ENCODE data around the gene BAZ1A.
"Not testable (repeated sequence)": the region's sequence is repeated elsewhere in the genome, so short reads cannot be mapped to it uniquely, and the experiment has no call there.

BAZ1A gene

DNA sequence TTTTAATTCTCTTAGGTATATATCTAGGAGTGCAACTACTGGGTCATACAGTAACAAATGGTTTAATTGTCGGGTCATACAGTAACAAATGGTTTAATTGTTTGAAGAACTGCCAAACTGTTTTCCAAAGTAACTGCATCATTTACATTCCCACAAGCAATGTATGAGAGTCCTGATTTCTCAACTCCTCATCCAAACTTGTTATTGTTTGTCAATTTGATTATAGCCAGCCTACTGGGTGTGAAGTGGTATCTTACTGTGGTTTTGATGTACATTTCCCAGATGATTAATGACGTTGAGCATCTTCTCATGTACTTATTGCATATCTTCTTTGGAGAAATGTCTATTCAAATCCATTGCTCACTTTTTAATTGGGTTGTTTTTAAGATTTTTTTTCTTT is 93.1 kb downstream of the BAZ1A start:
- DNase-seq, result no peak

DNA sequence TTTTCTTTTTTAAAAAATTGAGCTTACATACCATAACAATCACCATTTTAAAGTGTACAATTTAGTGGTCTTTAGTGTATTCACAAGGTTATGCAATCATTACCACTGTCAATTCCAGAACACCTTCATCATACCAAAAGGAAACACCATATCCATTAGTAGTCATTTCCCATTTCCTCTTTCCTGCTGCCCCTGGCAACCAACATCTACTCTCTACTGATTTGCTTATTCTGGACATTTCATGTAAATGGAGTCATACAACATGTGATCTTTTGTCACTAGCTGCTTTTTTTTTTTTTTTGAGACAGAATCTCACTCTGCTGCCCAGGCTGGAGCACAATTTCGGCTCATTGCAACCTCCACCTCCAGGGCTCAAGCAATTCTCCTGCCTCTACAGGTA is 93.9 kb downstream of the BAZ1A start:
- DNase-seq, result no peak

DNA sequence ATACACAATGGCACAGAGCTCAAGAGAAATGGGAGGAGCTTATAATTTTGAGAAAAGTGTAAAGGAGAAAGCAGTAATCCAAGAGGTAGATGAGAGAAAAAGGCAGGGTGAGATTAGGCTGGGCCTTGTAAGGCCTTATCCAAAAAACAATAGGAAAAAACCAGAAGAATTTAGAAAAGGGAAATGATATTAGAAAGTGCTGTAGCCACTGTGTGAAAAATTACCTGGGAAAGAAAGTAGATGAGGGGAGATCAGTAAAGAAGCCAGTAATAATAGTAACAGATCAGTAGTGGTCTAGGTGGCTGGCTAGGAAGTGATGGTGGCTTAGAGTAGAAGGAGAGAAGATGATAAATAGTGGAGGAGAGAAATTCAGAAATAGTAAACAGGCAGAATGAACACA is 94.5 kb downstream of the BAZ1A start:
- DNase-seq, result no peak

DNA sequence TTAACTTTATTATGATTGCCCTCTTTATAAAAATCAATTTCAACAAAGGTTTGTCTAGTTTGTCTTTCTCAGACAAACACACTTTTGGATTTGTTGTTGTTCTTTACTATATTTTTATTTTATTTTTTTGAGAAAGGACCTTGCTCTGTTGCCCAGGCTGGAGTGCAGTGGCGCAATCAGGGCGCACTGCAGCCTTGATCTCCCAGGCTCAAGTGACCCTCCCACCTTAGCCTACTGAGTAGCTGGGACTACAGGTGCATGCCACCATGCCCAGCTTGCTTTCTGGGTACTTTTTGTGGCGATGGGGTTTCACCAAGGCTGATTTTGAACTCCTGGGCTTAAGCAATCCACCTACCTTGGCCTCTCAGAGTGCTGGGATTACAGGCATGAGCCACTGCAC is 96.4 kb downstream of the BAZ1A start:
- DNase-seq, result no peak

DNA sequence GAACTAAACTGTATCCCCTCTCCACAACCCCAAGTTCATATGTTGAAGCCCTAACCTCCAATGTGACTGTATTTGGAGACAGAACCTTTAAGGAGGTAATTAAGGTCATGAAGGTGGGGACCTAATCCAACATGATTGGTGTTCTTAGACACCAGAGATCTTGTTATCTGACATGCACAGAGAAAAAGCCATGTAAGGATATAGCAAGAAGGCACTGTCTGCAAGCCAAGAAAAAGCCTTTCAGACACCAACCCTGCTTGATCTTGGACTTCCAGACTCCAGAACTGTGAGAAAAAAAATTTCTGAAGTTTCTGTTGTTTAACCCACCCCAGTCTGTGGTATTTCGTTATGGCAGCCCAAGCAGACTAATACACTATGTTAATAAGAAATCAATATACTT is 98.5 kb downstream of the BAZ1A start:
- DNase-seq, result no peak

DNA sequence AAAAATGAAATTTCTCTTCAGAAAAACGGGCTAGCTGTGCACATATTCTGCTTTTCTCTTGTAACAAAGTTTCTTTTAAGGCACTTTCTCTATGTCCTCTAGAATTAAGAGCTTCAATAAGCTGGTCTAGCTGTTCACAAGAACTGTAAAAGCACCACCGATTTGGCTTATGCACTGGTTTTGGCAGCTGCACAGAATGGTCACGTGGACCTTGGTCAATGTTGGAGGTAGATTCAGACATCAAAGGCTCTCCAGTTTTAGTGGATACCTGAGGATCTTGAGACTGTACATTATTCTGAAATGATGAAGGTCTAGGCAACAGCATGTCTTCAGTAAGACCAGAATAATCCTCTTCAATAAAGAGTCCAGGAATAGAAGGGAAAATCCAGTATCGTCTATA is 99.2 kb downstream of the BAZ1A start:
- DNase-seq, result no peak

DNA sequence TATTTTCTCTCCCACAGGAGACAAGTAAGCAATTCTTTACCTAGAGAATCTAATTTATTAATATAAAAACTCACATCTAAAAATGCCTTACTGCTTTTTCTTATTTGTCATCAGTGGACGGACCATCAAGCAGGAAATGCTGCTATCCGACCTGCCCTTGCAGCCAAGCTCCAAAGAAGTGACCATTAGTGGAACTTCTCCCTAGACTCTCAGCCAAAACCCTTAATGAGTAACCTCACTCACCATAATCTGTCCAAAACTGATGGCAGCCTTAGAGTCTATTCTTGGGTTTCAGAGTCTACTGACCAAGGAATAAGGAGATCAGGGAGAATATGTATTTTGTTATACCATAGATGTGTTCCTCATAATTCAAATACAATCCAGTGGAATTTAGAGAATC is 99.8 kb downstream of the BAZ1A start:
- no peak for DNase-seq

DNA sequence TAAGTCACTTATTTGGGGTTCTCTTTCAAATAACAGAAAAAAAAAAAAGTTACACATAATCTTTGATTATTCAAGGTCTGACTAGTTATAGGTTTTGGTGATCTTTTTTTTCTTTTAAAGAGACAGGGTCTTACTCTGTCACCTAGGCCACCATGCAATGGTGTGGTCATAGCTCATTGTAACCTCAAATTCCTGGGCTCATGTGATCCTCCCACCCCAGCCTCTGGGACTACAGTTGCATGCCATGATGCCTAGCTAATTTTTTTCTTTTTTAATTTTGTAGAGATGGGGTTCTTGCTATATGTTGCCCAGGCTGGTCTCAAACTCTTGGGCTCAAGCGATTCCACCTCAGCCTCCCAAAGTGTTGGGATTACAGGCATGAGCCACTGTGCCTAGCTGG is 104.3 kb downstream of the BAZ1A start:
- no peak for DNase-seq

DNA sequence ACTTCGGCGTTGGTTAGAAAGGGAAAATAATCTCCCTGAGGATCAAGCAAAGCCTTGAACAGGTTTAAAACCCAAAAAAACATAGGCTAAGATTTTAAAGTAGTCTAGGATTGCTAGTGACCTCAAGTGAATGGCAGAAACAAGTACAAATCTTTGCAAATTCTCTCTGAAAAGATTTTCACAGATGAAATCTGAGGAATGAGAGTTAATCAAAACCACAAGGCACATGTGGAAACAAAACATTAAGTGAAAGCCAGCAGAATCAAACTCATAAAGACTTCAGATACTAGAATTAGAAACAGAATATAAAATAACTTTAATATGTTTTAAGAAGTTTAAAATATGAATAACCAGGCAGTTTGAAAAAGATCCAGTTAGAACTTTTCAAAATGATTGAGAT is 108.6 kb downstream of the BAZ1A start:
- no peak for DNase-seq

DNA sequence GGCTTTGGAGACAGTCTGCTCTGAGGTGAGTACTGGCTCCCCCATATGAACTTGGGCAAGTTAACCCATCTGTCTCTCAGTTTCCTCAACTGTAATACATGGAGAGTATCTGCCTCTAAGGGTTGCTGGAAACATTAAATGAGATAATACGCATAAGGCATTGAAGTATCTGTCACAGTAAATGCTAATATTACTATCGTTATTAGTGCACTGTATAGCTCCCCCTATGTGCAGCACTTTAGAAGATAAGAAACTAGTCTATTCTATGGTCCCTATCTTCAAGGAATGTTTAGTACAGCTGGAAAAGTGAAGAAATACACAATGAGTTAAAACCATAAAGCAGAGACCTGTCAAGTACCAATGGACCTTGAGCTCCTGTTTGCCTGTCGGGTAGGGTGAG is 109.1 kb downstream of the BAZ1A start:
- no peak for DNase-seq

DNA sequence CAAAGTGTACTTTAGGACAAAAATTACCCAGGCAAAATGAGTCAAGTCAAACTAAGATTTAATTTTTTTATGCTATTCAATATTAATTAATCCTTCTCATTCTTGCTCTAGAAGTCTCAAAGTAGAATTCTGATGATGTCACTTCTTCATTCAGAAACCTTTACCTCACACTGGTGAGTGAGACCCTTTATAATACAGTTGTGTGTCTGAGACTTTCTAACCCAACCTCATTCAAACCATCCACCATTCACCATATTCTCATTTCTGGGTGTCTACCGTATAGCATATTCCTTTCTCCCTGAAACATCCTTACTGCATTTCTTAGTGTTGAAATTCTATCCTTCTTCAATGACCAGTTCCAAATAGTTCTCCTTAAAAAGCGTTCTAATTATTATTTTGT is 119.9 kb downstream of the BAZ1A start:
- no peak for DNase-seq

DNA sequence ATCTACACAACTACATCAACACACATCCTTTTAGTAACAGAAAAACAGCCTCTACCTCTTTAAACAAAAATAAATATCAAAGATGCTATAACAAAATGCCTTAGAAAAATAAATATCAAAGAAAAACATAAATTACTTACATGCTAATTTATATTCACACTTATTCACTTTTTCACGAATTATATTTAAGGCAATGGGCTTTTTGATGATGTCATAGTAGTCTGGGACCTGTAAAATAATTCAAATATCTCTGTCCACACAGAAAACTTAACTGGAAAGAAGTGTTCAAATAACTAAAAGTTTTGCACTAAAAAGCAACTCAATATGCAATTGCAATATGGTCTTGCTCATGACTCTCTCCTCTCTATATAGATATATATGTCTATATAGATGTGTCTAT is 120.5 kb downstream of the BAZ1A start:
- DNase-seq, result no peak

DNA sequence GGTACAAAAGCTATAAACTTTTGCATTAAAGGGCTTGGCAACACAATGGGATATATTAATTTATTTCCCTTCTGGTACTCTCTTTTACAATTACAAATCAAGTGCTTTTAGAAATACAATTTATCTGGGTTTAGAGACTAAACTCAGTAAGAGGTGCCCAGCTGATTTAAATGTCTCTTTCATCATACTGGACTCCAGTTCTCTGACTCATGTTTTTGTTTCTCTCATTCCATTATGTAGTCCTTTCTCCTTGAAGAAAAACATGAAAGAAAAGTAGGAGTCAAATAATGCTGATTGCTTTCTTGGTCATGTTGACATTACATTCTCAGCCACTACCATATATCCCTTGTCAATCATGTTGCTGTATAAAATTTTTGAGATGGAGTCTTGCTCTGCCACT is 124.5 kb downstream of the BAZ1A start:
- no peak for DNase-seq

DNA sequence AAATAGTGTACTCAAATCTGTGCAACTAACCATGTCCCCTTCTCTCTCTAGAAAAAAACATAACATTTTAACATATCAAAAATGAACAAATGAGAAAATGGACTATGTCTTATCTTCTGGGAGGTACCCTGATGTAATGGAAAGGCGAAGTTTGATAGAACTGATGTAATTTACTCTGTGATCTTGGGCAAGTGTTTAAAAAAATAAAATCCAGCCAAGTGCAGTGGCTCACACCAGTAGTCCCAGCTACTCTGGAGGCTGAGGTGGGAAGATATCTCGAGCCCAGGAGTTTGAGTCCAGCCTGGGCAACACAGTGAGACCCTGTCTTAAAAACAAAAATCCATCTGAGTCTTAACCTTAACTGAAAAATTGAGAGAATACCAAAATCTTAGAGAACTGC is 124.9 kb downstream of the BAZ1A start:
- DNase-seq, result no peak

DNA sequence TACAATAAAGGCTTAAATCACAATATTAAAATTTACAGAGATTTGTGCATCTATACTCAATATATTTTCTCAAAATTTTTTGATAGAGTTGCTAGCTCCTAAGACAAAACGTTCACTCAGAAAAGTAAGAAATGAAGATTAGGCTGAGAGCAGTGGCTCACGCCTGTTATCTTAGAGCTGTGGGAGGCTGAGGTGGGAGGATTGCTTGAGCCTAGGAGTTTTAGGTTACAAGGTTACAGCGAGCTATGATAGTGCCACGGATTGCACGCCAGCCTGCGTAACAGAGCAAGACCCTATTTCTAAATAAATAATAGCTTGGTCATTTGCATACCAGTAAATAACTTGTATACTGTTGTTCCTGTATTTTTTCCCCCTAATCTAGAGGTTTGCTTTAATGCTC is 125.8 kb downstream of the BAZ1A start:
- DNase-seq, result no peak

DNA sequence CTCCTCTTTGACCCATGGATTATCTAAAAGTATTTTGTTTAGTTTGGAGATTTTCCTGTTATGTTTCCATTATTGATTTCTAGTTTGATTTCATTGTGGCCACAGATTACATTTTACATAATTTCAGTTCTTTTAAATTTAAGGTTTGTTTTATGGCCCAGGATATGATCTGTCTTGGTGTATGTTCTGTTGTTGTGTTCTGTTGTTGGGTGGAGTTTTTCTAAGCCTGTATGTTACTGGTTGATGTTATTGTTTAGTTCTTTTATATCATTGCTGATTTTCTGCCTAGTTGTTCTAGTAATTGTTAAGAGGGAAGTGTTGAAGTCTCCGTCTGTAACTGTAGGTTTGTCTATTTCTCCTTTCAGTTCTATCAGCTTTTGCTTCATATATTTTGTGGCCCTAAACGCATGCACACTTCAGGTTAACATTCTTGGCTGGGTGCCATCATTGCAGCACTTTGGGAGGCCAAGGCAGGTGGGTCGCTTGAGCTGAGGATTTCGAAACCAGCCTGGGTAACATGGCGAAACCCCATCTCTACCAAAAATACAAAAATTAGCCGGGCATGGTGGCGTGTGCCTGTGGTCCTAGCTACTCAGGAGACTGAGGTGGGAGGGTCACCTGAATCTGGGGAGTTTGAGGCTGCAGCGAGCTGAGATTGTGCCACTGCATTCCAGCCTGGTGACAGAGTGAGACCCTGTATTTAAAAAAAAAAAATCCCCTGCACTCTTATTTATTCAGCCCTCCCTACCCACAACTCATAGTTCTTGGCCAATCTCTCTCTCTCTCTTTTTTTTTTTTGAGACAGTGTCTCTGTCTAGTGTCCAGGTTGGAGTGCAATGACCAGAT is 132.7 kb downstream of the BAZ1A start:
- no peak for DNase-seq

DNA sequence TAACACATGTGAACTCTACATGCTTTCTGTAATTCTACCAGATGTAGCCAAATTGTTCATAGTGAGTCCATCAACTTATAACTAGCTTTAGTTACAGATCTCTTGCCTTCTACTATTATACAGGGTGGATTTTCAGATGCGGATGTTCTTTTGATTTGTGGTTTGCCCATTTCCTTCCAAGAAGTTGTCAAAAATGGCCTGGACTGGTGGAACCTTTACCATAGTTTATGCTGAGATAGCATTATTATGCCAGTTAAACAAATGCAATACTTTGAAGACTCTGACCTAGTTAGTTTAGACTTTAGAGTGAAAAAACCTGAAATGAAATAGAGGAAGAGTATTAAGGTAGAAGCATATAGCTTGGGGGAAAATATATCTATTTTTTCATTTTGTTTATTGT is 133.3 kb downstream of the BAZ1A start:
- DNase-seq, result no peak

DNA sequence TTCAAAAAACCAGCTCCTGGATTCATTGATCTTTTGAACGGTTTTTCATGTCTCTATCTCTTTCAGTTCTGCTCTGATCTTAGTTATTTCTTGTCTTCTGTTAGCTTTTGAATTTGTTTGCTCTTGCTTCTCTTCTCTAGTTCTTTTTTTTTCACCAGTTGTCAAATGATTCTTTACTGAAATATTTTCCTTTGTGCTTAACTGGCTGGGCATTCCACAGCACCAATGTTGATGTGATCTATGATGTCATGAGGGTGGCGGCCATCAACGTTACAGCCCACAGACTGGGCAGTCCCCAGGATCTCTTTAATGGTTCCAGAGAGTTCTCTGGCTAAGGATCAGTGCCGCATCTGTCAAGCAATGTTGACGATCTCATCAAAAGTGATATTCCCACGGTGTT is 135.0 kb downstream of the BAZ1A start:
- not testable (repeated sequence) for DNase-seq

DNA sequence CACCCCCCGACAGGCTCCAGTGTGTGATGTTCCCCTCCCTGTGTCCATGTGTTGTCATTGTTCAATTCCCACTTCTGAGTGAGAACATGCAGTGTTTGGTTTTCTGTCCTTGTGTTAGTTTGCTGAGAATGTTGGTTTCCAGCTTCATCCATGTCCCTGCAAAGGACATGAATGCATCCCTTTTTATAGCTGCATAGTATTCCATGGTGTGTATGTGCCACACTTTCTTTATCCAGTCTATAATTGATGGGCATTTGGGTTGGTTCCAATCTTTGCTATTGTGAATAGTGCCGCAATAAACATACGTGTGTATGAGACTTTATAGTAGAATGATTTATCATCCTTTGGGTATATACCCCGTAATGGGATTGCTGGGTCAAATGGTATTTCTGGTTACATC is 138.1 kb downstream of the BAZ1A start:
- DNase-seq, result not testable (repeated sequence)

DNA sequence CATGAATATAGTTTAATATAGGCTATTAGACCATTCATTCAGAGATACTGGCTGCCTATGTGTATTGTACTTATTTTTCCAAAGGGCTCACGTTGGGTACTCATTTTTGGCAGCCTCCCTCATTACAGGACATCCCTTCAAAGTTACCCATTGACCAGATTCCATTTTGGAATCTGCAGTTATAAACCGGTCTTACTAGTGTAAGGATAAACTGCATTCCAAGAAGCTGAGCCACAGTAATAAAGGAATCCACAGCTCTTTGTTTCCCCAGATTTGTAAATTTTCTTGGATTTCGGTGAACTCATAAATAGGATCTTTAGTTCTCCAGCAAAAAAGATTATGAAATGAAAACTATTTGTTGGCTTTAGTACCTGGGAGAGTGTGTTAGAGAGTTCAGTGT is 141.9 kb downstream of the BAZ1A start:
- no peak for DNase-seq

DNA sequence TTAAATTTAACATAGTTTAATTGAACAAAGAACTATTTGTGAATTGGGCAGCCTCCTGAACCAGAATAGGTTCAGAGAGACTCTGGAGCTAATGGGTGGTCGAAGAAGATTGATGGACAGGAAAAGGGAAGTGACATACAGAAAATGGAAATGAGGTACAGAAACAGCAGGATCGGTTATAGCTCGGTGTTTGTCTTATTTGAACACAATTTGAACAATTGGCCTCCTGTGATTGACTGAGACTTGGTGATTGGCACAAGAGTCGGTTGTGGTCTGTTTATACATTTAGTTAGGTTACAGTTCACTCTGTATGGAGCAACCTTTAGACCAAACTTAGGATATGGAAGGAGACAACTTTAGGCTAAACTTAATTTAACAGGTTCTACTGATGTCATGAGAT is 142.4 kb downstream of the BAZ1A start:
- no peak for DNase-seq

DNA sequence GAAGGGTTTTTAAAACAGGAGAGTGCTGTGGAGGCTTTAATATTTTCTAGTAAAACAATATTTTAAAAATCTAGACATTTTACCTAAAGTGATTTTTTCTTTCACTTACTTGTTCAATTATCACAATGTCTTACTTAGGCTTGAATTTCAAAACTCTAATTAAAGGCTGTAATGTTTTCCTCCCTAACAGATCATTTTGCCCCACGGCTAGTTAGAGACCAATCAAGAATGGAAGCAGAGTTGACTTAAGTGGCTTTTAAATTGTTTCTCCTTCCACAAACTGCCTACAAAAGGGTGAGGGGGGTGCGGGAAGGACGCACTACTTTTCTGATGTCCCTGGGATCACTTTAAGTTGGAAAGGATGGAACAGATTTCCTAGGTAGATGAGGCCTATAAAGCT is 151.3 kb downstream of the BAZ1A start:
- no peak for DNase-seq

DNA sequence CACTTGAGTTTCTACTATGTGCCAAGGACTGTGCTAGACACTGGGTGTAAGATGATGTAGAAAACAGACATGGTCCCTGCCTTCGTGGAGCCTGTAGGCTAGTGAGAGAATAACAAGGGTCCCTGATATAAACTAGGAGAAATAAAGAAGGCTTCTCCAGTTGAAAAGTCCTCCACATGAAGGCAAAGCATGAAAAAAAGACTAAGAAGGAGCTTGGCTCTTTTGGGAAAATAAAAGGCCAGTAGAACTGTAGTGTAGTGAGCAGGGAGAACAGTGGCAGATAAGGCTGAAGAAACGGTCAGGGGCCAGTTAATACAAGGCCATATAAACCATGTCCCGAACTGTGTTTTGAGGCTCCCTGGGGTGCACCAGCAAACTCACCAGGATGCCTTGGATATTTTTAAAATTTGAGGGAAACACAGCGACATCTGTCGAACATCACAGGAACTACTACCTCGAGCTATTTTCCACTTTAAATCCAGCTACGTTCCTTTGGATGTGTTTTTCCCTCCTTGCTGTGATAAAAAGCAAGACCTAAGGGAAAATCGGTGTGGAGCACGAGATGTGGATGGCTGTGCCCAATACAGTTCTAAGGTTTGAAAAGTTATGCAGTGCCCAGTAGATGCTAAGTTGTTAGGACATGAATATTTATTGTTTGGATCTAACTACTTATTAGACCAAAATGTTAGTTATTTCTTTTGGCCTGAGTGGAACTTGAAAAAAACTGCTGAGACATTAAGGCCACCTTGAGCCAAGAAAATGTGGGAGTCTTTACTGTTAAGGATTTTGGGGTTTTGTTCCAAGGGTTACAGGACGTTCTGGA is 152.2 kb downstream of the BAZ1A start:
- DNase-seq, result peak; percentile 28

DNA sequence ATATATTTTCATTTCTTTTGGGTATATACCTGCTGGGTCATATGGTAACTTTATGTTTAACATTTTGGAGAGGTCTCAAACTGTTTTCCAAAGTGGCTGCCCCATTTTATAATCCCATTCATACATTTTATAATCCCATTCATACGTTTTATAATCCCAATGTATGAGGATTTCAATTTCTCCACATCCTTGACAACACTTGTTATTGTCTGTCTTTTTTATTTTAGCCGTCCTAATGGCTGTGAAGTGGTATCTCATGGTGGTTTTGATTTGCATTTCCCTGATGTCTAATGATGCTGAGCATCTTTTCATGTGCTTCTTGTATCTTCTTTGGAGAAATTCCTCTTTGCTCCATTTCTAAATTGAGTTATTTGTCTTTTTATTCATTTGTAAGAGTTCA is 154.0 kb downstream of the BAZ1A start:
- DNase-seq, result no peak

Measured in NCI-H1436 (cell line).